RWPE2 (cell line): ENCODE data around the gene ABCA2.

ENCODE experiments used
- ATAC-seq: fragments of 200-7000 bp; cut with Tn5 transposase; 3 replicates; pipeline ENCODE4 v1.9.1; 2021; ENCODE audit warnings: low read depth
- DNase-seq: peaks from one replicate; pipeline ENCODE4 v3.0.0-alpha.2; 2020; ENCODE audit warnings: low spot score
- H3K27ac ChIP-seq: fragments of 450-650 bp; 2 replicates; pipeline ENCODE4 v1.5.1; 2017; ENCODE audit warnings: mild to moderate bottlenecking; ENCODE audit not compliant: poor library complexity, severe bottlenecking
- H3K27me3 ChIP-seq: fragments of 250-450 bp; sonication (Bioruptor Pico); 2 replicates; pipeline ENCODE4 v1.5.1; 2021; ENCODE audit warnings: mild to moderate bottlenecking, moderate library complexity; ENCODE audit not compliant: insufficient read depth, poor library complexity, severe bottlenecking
- H3K36me3 ChIP-seq: fragments of 250-450 bp; sonication (Bioruptor Pico); 2 replicates; pipeline ENCODE4 v1.5.1; 2020; ENCODE audit warnings: low read depth, mild to moderate bottlenecking, moderate library complexity
- H3K4me1 ChIP-seq: fragments of 250-450 bp; sonication (Bioruptor Pico); 2 replicates; pipeline ENCODE4 v1.5.1; 2021; ENCODE audit warnings: mild to moderate bottlenecking, moderate library complexity; ENCODE audit not compliant: insufficient read depth, poor library complexity, severe bottlenecking
- H3K4me3 ChIP-seq: fragments of 250-450 bp; sonication (Bioruptor Pico); 2 replicates; pipeline ENCODE4 v1.5.1; 2021; ENCODE audit warnings: mild to moderate bottlenecking, moderate library complexity; ENCODE audit not compliant: severe bottlenecking
- H3K9me3 ChIP-seq: fragments of 250-450 bp; sonication (Bioruptor Pico); 2 replicates; pipeline ENCODE4 v1.5.1; 2021; ENCODE audit warnings: mild to moderate bottlenecking, moderate library complexity; ENCODE audit not compliant: severe bottlenecking
- CTCF ChIP-seq: fragments of 450-650 bp; IDR thresholded peaks from one replicate; pipeline ENCODE4 v1.5.1; 2017; ENCODE audit warnings: mild to moderate bottlenecking, moderate library complexity; ENCODE audit not compliant: poor library complexity, severe bottlenecking

Gene ABCA2

GRCh38 chr9:136972743-136973142 lies 55.3 kb downstream of the ABCA2 start:
- Histone ChIP-seq H3K4me3 (no peak overlapping the region), H3K27ac (no peak overlapping the region), H3K4me1 (peaks cover 7% of the 10 kb centered on the region)

GRCh38 chr9:136972335-136972734 lies 55.7 kb downstream of the ABCA2 start:
- no peak for TF ChIP-seq CTCF
- no peak overlapping the region for H3K27ac ChIP-seq
- no peaks in the 10 kb centered on the region for H3K36me3 ChIP-seq
- DNase-seq = no peak
- ATAC-seq = no peak
- H3K4me3 ChIP-seq = no peak overlapping the region
- H3K4me1 ChIP-seq = peaks cover 7% of the 10 kb centered on the region
- no peaks in the 10 kb centered on the region for H3K9me3 ChIP-seq
- no peaks in the 10 kb centered on the region for H3K27me3 ChIP-seq

More at GRCh38 chr9:136972743-136973142, 55.3 kb downstream of the ABCA2 start:
- H3K27me3 ChIP-seq = no peaks in the 10 kb centered on the region
- no peak for TF ChIP-seq CTCF
- no peaks in the 10 kb centered on the region for H3K9me3 ChIP-seq
- no peaks in the 10 kb centered on the region for H3K36me3 ChIP-seq
- ATAC-seq (no peak), DNase-seq (no peak)

- peaks cover 7% of the 10 kb centered on the region for H3K4me1 ChIP-seq
- ATAC-seq = no peak
- DNase-seq = no peak
- TF ChIP-seq CTCF = no peak
- H3K27me3 ChIP-seq = no peaks in the 10 kb centered on the region
- no peak overlapping the region for H3K4me3 ChIP-seq
- H3K36me3 ChIP-seq = no peaks in the 10 kb centered on the region
- no peak overlapping the region for H3K27ac ChIP-seq
- H3K9me3 ChIP-seq = no peaks in the 10 kb centered on the region
Measured at GRCh38 chr9:136971746-136972145, 56.3 kb downstream of the ABCA2 start.

GRCh38 chr9:136970361-136970760 lies 57.7 kb downstream of the ABCA2 start:
- no peaks in the 10 kb centered on the region for H3K27me3 ChIP-seq
- H3K9me3 ChIP-seq = no peaks in the 10 kb centered on the region
- DNase-seq = no peak
- H3K27ac ChIP-seq = no peak overlapping the region
- peaks cover 7% of the 10 kb centered on the region for H3K4me1 ChIP-seq
- no peak for TF ChIP-seq CTCF
- H3K36me3 ChIP-seq = no peaks in the 10 kb centered on the region
- no peak overlapping the region for H3K4me3 ChIP-seq
- no peak for ATAC-seq

- no peak for TF ChIP-seq CTCF
- Histone ChIP-seq H3K9me3 (no peaks in the 10 kb centered on the region), H3K4me3 (no peak overlapping the region), H3K36me3 (no peaks in the 10 kb centered on the region), H3K4me1 (peaks cover 2% of the 10 kb centered on the region), H3K27ac (no peak overlapping the region), H3K27me3 (no peaks in the 10 kb centered on the region)
- DNase-seq = no peak
- ATAC-seq = no peak
Measured at GRCh38 chr9:136969774-136970173, 58.3 kb downstream of the ABCA2 start.
